Activated CD8-positive, alpha-beta T cell treated with anti-CD3 and anti-CD28 coated beads, Interleukin-2, amount 10 ng/mL, durations not matched to agents 7 days and 5 days (primary cell): ENCODE data around the gene KIF21B. TPM values are rescaled to one million over a fixed set of nuclear protein-coding genes. Genes with fewer than 3 reads are reported as not detected.
A peak's percentile ranks its signal among the peaks of the same experiment; 100 is the strongest.

ENCODE experiments used
- ATAC-seq: fragments of 150-1000 bp; cut with Tn5 transposase; one replicate; pipeline ENCODE4 v1.10.0; 2021; ENCODE audit warnings: moderate library complexity
- CTCF ChIA-PET: fragments of 350-600 bp; sonication (Branson Sonifier 250); formaldehyde crosslinking; loops from one replicate; lab custom pipeline; 2021; ENCODE audit warnings: antibody characterized with exemption; lab: Charles Lee
- POLR2A ChIA-PET: fragments of 350-600 bp; sonication (Branson Sonifier 250); formaldehyde crosslinking; loops from one replicate; lab custom pipeline; 2021; ENCODE audit warnings: antibody characterized with exemption; lab: Charles Lee
- DNase-seq: peaks from one replicate; pipeline ENCODE4 v3.0.0-alpha.2; 2020
- H3K27ac Mint-ChIP-seq: one replicate; pipeline ENCODE4 v1.8.0; 2021; ENCODE audit warnings: mild to moderate bottlenecking, mixed read lengths
- H3K27me3 Mint-ChIP-seq: one replicate; pipeline ENCODE4 v1.8.0; 2021; ENCODE audit warnings: low read depth, mixed read lengths
- H3K36me3 Mint-ChIP-seq: one replicate; pipeline ENCODE4 v1.8.0; 2021; ENCODE audit warnings: low read depth, mixed read lengths
- H3K4me1 Mint-ChIP-seq: one replicate; pipeline ENCODE4 v1.8.0; 2021; ENCODE audit warnings: low read depth, mixed read lengths
- H3K4me3 Mint-ChIP-seq: one replicate; pipeline ENCODE4 v1.8.0; 2021; ENCODE audit warnings: mild to moderate bottlenecking, mixed read lengths
- H3K9me3 Mint-ChIP-seq: one replicate; pipeline ENCODE4 v1.8.0; 2022; ENCODE audit warnings: mixed read lengths; ENCODE audit not compliant: insufficient read depth
- total RNA-seq, 2 experiments: library from RNA; stranded (reverse); gene quantifications; one replicate each; pipeline ENCODE4 v1.2.3, GENCODE V29; 2021

The KIF21B gene
- total RNA-seq, 2 experiments from 2014 or later = 158 to 162 TPM

DNA sequence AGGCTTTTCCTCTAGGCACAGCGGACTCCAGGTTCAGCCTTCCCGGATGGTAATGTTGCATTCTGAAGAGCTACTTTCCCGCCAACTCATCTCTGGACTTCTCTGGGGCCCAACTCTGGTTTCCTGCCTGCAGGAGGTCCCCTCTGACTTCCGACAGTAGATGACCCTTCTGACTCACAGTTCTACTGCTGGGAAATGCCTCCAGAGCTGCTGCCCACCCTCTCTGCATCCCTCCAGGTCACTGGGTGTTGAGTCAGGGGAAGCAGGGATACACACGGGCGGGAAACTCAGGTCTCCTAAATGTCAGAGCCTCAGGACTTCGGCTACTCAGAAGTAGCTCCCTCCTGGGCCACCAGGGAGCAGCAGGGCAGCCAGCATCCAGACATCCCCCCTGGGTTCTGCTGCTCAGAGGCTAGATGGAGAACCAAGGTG is 2.1 kb upstream of the KIF21B start:
- POLR2A ChIA-PET = interaction anchor here (1.0 to 1.2 kb wide), 2 partner anchors 11 to 16 kb away, joined by 3 to 4 read pairs; no protein-coding TSS in a partner anchor
- H3K4me1 Mint-ChIP-seq = peaks cover 42% of the 10 kb centered on the region
- peak; percentile 44 for DNase-seq
- H3K4me3 Mint-ChIP-seq = peak overlapping the region; percentile 49
- no peaks in the 10 kb centered on the region for H3K27me3 Mint-ChIP-seq
- H3K9me3 Mint-ChIP-seq = no peaks in the 10 kb centered on the region
- peaks cover 23% of the 10 kb centered on the region for H3K36me3 Mint-ChIP-seq
- CTCF ChIA-PET = interaction anchor here (0.6 to 10.1 kb wide), 13 partner anchors 8 to 403 kb away, joined by 3 to 99 read pairs (median 7); no protein-coding TSS in a partner anchor
- ATAC-seq = no peak
- peak overlapping the region; percentile 62 for H3K27ac Mint-ChIP-seq

DNA sequence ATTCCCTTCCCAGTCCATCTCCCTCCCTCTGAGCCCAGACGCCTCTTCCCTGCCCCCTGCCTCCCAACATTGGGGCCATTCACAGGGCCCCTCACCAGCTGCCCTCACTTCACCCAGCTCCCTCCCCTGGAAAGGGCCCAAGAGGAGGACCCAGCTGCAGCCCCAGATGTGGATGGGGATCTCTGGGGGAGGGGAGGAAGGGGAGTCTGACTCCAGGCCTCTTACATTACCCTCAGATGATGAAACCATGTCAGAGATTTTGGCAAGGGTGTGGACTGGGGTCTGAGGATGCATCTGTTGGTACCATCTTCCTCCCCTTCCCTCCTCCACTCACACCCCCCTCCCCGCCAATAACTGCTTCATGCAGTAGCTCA is 1.1 kb upstream of the KIF21B start:
- DNase-seq (no peak), ATAC-seq (no peak)
- H3K4me1 Mint-ChIP-seq = peaks cover 51% of the 10 kb centered on the region
- no peaks in the 10 kb centered on the region for H3K9me3 Mint-ChIP-seq
- no peak overlapping the region for H3K27ac Mint-ChIP-seq
- peak overlapping the region; percentile 65 for H3K4me3 Mint-ChIP-seq
- ChIA-PET POLR2A (interaction anchor here (1.0 to 1.2 kb wide), 2 partner anchors 17 to 45 kb away, joined by 3 to 4 read pairs; no protein-coding TSS in a partner anchor), CTCF (interaction anchor here (0.7 to 10.1 kb wide), 8 partner anchors 9 to 95 kb away, joined by 3 to 99 read pairs (median 10); no protein-coding TSS in a partner anchor)
- H3K27me3 Mint-ChIP-seq = no peaks in the 10 kb centered on the region
- peaks cover 32% of the 10 kb centered on the region for H3K36me3 Mint-ChIP-seq

DNA sequence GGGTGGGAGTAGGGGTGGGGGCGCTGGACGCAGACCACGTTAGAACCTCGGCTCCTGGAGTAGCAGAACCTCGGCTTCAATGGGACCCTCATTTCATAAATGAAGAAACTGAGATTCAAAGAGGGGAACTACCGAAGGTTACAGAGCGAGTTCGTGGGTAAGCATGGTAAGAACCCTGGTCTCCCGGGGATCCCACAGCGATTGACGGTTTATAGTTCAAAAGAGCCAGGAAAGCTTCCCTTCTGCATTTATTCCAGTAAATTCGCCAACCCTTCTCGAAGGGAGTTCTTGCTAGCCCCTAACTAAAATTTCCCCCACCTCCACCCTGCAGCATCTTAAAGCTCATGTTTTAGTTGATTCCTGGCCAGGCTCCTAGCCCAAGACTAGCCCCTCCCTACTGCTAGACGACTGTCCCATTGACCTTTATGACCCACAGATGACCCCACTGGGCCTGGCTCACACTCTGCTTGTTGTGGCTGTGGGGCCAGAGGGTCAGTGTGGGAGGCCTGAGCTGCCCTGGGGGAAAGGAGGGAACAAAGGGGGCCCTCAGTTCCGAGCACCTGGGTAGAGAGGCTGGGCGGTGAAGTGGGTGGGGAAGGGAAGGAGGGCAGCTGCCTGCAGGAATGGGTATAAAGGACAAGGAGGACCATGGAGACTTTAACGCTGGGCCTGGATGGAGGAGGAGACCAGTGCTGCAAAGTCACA is 558 bp upstream of the KIF21B start:
- POLR2A ChIA-PET = interaction anchor here (0.8 to 1.9 kb wide), 3 partner anchors 8 to 45 kb away, joined by 3 to 8 read pairs (median 3); no protein-coding TSS in a partner anchor

DNA sequence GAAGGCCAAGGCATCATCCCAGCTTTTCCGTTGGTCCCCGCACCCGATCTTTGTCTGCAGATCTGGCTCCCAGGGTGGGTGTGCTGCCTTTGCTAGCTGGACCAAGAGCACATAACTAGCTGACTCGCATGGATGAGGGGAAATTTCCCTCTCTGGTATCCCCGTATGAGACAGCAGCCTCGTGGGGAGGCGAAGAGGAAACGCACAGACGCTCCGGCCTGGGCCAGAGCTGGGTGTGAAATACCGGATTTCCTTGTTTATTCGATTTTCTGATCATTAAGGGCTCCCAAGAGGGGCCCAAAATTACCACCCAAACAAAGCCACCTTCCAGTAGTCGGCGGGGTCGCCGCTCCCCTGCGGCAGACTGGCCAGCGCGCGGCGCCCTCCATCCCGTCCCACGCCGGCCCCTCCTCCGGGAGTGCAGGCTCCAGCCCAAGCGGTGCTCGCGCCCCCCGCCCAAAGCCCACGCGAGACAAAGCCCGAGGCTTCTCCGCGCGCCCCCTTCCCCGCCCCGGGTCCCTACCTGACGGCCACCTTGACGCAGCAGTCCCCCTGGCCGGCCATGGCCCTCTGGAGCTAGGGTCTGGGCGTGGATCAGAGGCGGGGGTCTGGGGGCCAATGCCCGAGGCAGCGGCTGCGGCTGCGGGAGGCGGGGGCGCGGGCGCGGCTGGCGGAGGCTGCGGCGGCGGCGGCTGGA is 546 bp downstream of the KIF21B start:
- ATAC-seq (peak; percentile 0), DNase-seq (peak; percentile 48)
- H3K4me3 Mint-ChIP-seq = peak overlapping the region; percentile 93

More for the DNA sequence above, 558 bp upstream of the KIF21B start:
- Mint-ChIP-seq H3K36me3 (peaks cover 37% of the 10 kb centered on the region), H3K9me3 (no peaks in the 10 kb centered on the region), H3K27ac (peak overlapping the region; percentile 67), H3K4me3 (peak overlapping the region; percentile 65), H3K4me1 (peaks cover 57% of the 10 kb centered on the region), H3K27me3 (no peaks in the 10 kb centered on the region)
- ATAC-seq (no peak), DNase-seq (no peak)
- CTCF ChIA-PET = interaction anchor here (0.7 to 10.9 kb wide), 7 partner anchors 9 to 95 kb away, joined by 3 to 130 read pairs (median 27); no protein-coding TSS in a partner anchor

DNA sequence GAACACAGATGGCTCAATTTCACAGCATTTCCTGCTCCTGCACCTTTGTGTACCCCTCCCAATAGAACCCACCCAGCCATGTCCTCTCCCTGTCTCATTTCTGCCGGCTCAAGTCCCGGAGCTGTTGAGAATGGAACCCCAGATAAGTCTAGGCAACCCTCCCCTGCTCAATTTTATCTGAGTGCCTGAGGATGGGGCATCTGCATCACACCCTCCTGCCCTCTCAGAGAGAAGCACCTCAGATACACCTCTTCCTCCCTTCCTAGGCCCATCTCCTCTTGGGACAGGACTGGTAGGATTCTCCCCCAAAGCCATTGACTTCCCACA is 1.1 kb downstream of the KIF21B start:
- peaks cover 49% of the 10 kb centered on the region for H3K36me3 Mint-ChIP-seq
- H3K27me3 Mint-ChIP-seq = no peaks in the 10 kb centered on the region
- no peak for DNase-seq
- H3K4me3 Mint-ChIP-seq = peak overlapping the region; percentile 93
- ChIA-PET CTCF (interaction anchor here (0.6 to 10.9 kb wide), 6 partner anchors 12 to 51 kb away, joined by 3 to 130 read pairs (median 38); no protein-coding TSS in a partner anchor), POLR2A (interaction anchor here (1.0 to 2.2 kb wide), 3 partner anchors 11 to 50 kb away, joined by 4 to 9 read pairs (median 8); no protein-coding TSS in a partner anchor)
- H3K9me3 Mint-ChIP-seq = no peaks in the 10 kb centered on the region
- peak overlapping the region; percentile 100 for H3K27ac Mint-ChIP-seq
- no peak for ATAC-seq
- peaks cover 69% of the 10 kb centered on the region for H3K4me1 Mint-ChIP-seq

More for the DNA sequence above, 546 bp downstream of the KIF21B start:
- H3K4me1 Mint-ChIP-seq = peaks cover 66% of the 10 kb centered on the region
- CTCF ChIA-PET = interaction anchor here (0.6 to 10.9 kb wide), 7 partner anchors 11 to 96 kb away, joined by 3 to 130 read pairs (median 9); no protein-coding TSS in a partner anchor
- POLR2A ChIA-PET = interaction anchor here (1.0 to 2.2 kb wide), 3 partner anchors 11 to 51 kb away, joined by 4 to 9 read pairs (median 8); no protein-coding TSS in a partner anchor
- peak overlapping the region; percentile 100 for H3K27ac Mint-ChIP-seq
- no peaks in the 10 kb centered on the region for H3K27me3 Mint-ChIP-seq
- H3K36me3 Mint-ChIP-seq = peaks cover 45% of the 10 kb centered on the region
- no peaks in the 10 kb centered on the region for H3K9me3 Mint-ChIP-seq

- POLR2A ChIA-PET = interaction anchor here (1.0 to 2.2 kb wide), 3 partner anchors 10 to 50 kb away, joined by 4 to 9 read pairs (median 8); no protein-coding TSS in a partner anchor
- no peak for ATAC-seq
- peak; percentile 62 for DNase-seq
- H3K27ac Mint-ChIP-seq = peak overlapping the region; percentile 100
- H3K27me3 Mint-ChIP-seq = no peaks in the 10 kb centered on the region
- peaks cover 55% of the 10 kb centered on the region for H3K36me3 Mint-ChIP-seq
- peak overlapping the region; percentile 93 for H3K4me3 Mint-ChIP-seq
- H3K4me1 Mint-ChIP-seq = peaks cover 71% of the 10 kb centered on the region
- CTCF ChIA-PET = interaction anchor here (1.1 to 10.9 kb wide), 8 partner anchors 11 to 50 kb away, joined by 3 to 130 read pairs (median 12); no protein-coding TSS in a partner anchor
- H3K9me3 Mint-ChIP-seq = no peaks in the 10 kb centered on the region
These were observed 1.7 kb downstream of the KIF21B start for GRCh38 chr1:201021630-201022492.

GRCh38 chr1:201020721-201021629 is 2.5 kb downstream of the KIF21B start:
- ATAC-seq = peak; percentile 26
- H3K4me1 Mint-ChIP-seq = peaks cover 71% of the 10 kb centered on the region
- peak overlapping the region; percentile 100 for H3K27ac Mint-ChIP-seq
- H3K36me3 Mint-ChIP-seq = peaks cover 60% of the 10 kb centered on the region
- no peaks in the 10 kb centered on the region for H3K9me3 Mint-ChIP-seq
- peak overlapping the region; percentile 93 for H3K4me3 Mint-ChIP-seq
- peak; percentile 74 for DNase-seq
- CTCF ChIA-PET = interaction anchor here (0.7 to 10.9 kb wide), 16 partner anchors 11 to 399 kb away, joined by 3 to 130 read pairs (median 5); no protein-coding TSS in a partner anchor
- POLR2A ChIA-PET = interaction anchor here (0.6 to 2.2 kb wide), 4 partner anchors 49 to 1574 kb away, joined by 3 to 9 read pairs (median 4); partner anchors contain the start of gene CSRP1
- no peaks in the 10 kb centered on the region for H3K27me3 Mint-ChIP-seq

DNA sequence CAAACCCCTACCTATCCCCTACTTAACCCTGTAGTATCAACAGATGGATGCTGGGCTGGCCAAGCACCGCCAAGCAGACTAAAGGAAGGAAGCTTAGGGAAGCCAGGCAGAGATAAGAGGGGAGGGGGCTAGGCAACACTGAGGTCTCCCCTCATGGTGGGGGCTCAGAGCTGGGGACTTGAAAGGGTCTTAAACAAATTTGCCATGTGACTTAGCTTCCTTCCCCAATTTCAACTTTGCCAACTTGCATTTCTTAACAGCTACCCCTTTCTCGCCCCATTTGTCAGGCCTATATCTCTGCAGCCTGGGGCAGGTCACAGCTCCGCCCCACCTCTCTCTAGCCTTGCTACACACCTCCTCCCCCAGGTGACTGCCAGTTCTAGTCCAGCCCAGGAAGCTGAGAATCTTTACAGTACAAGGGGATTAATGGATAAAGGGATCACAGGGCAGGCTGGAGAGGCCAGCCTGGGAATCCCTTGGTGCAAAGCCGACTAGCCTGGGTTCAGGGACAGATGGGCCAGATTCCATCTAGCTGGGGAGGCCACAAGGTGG is 3.4 kb downstream of the KIF21B start:
- Mint-ChIP-seq H3K36me3 (peaks cover 68% of the 10 kb centered on the region), H3K27ac (peak overlapping the region; percentile 100), H3K4me3 (peak overlapping the region; percentile 93), H3K9me3 (no peaks in the 10 kb centered on the region), H3K4me1 (peaks cover 71% of the 10 kb centered on the region), H3K27me3 (no peaks in the 10 kb centered on the region)
- ATAC-seq (peak; percentile 29), DNase-seq (peak; percentile 79)
- ChIA-PET CTCF (interaction anchor here (0.7 to 10.9 kb wide), 16 partner anchors 9 to 398 kb away, joined by 3 to 130 read pairs (median 4); no protein-coding TSS in a partner anchor), POLR2A (interaction anchor here (0.6 to 1.7 kb wide), 5 partner anchors 9 to 487 kb away, joined by 3 to 7 read pairs (median 4); partner anchors contain the start of gene CSRP1)

DNA sequence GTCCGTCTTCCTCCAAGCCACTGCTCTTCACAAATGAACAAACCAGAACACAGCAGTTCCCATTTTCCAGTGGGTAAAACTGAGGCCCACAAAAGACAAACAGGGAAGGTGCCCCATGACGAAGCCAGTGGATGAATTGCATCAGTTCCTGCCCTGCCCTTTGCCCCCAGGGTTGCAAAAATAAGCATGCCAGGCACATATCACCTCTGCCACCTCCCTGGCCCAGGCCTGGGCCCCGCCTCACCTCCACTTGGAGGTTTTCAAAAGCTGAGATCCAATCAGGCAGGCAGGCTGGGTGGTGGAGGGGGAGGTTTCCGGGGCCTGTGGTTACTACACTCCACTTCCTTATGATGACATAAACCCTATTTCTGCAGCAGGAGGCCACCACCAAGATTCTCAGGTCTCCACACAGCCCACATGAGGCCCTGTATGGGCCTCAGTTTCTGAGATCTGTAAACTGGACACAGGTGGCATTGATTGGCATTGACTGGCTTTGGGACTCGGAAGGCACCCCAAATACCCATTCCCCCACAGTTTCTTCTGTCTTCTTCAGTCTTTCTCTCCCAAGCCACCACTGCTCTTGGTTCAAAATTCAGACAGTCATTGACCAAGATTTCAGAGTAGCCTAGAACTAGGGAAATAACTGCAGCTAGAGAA is 4.1 kb downstream of the KIF21B start:
- POLR2A ChIA-PET = interaction anchor here (0.8 to 1.7 kb wide), 5 partner anchors 8 to 488 kb away, joined by 3 to 7 read pairs (median 4); partner anchors contain the start of gene CSRP1
- Mint-ChIP-seq H3K4me3 (peak overlapping the region; percentile 93), H3K27ac (peak overlapping the region; percentile 100), H3K9me3 (no peaks in the 10 kb centered on the region), H3K27me3 (no peaks in the 10 kb centered on the region), H3K36me3 (peaks cover 68% of the 10 kb centered on the region), H3K4me1 (peaks cover 71% of the 10 kb centered on the region)
- CTCF ChIA-PET = interaction anchor here (0.9 to 10.9 kb wide), 10 partner anchors 9 to 397 kb away, joined by 3 to 130 read pairs (median 7); no protein-coding TSS in a partner anchor
- peak; percentile 97 for DNase-seq
- peak; percentile 74 for ATAC-seq
